HG02571 (cell line): ENCODE results near the gene PSENEN.
"Not testable (repeated sequence)": the region's sequence is repeated elsewhere in the genome, so short reads cannot be mapped to it uniquely, and the experiment has no call there.

Experiments used
- ATAC-seq: cut with Tn5 transposase; IDR thresholded peaks from one replicate; pipeline ENCODE4 v1.9.1; 2021; ENCODE audit warnings: mild to moderate bottlenecking, moderate library complexity; ENCODE audit not compliant: unreplicated experiment

PSENEN gene

GRCh38 chr19:35768082-35768421, 22.6 kb downstream of the PSENEN start:
- no peak for ATAC-seq

- ATAC-seq: not testable (repeated sequence)
Observed at GRCh38 chr19:35772362-35772761, 26.9 kb downstream of the PSENEN start.

- no peak for ATAC-seq
Observed at GRCh38 chr19:35773020-35773806, 27.8 kb downstream of the PSENEN start.

GRCh38 chr19:35774274-35775045, 29.0 kb downstream of the PSENEN start:
- ATAC-seq: no peak

GRCh38 chr19:35775046-35775297, 29.5 kb downstream of the PSENEN start:
- ATAC-seq: no peak

- ATAC-seq: peak; percentile 87
Observed at GRCh38 chr19:35775298-35776101, 30.0 kb downstream of the PSENEN start, which contains the start of gene ARHGAP33. TSS of gene ARHGAP33 (plus strand) at chr19:35775564. CDS start at chr19:35775659, 95 bp downstream.

GRCh38 chr19:35776102-35776788, 30.8 kb downstream of the PSENEN start:
- no peak for ATAC-seq

GRCh38 chr19:35777086-35777841, 31.8 kb downstream of the PSENEN start:
- no peak for ATAC-seq

GRCh38 chr19:35777961-35778360, 32.5 kb downstream of the PSENEN start:
- ATAC-seq: no peak

- ATAC-seq: no peak
Observed at GRCh38 chr19:35779033-35779432, 33.6 kb downstream of the PSENEN start.

GRCh38 chr19:35780058-35780457, 34.6 kb downstream of the PSENEN start:
- no peak for ATAC-seq

- no peak for ATAC-seq
Observed at GRCh38 chr19:35780717-35781116, 35.3 kb downstream of the PSENEN start.

- ATAC-seq: no peak
Observed at GRCh38 chr19:35781650-35782049, 36.2 kb downstream of the PSENEN start.

GRCh38 chr19:35782589-35782988, 37.1 kb downstream of the PSENEN start:
- no peak for ATAC-seq

GRCh38 chr19:35783469-35784434, 38.3 kb downstream of the PSENEN start:
- ATAC-seq: no peak

- ATAC-seq: no peak
Observed at GRCh38 chr19:35784503-35785338, 39.3 kb downstream of the PSENEN start.

- ATAC-seq: no peak
Observed at GRCh38 chr19:35785339-35785627, 39.8 kb downstream of the PSENEN start.

GRCh38 chr19:35786299-35787160, 41.1 kb downstream of the PSENEN start:
- no peak for ATAC-seq
